Loucy (cell line): ENCODE data around the gene NBL1.

Source experiments
- H2AFZ ChIP-seq: fragments of 200-600 bp; sonication (generic); 2 replicates; pipeline ENCODE4 v1.6.0; 2016; ENCODE audit warnings: antibody characterized with exemption, mild to moderate bottlenecking, low read length, moderate library complexity
- H3F3A ChIP-seq: fragments of 200-600 bp; 2 replicates; pipeline ENCODE4 v1.6.0; 2016; ENCODE audit warnings: antibody characterized with exemption, low read depth, mild to moderate bottlenecking
- H3K27me3 ChIP-seq: fragments of 200-600 bp; sonication (generic); 2 replicates; pipeline ENCODE4 v1.6.1; 2014; ENCODE audit warnings: low read length, mild to moderate bottlenecking; ENCODE audit not compliant: insufficient read depth, poor library complexity, severe bottlenecking
- H3K36me3 ChIP-seq: fragments of 200-600 bp; sonication (generic); 2 replicates; pipeline ENCODE4 v1.6.1; 2016; ENCODE audit warnings: low read length; ENCODE audit not compliant: insufficient read depth
- H3K4me1 ChIP-seq: fragments of 200-600 bp; sonication (generic); 2 replicates; pipeline ENCODE4 v1.5.1; 2014; ENCODE audit warnings: low read length, mild to moderate bottlenecking; ENCODE audit not compliant: insufficient read depth, poor library complexity, severe bottlenecking
- H3K4me2 ChIP-seq: fragments of 200-600 bp; sonication (generic); 2 replicates; pipeline ENCODE4 v1.6.0; 2014; ENCODE audit warnings: antibody characterized with exemption, low read length, low read depth, mild to moderate bottlenecking; ENCODE audit not compliant: poor library complexity, severe bottlenecking
- H3K4me3 ChIP-seq: fragments of 200-600 bp; sonication (generic); 2 replicates; pipeline ENCODE4 v1.5.1; 2014; ENCODE audit warnings: low read length, mild to moderate bottlenecking, mixed read lengths; ENCODE audit not compliant: poor library complexity, severe bottlenecking
- H3K79me2 ChIP-seq: fragments of 200-600 bp; sonication (generic); 2 replicates; pipeline ENCODE4 v1.6.1; 2014; ENCODE audit warnings: low read length; ENCODE audit not compliant: insufficient read depth
- H3K9ac ChIP-seq: fragments of 200-600 bp; sonication (generic); 2 replicates; pipeline ENCODE4 v1.6.0; 2014; ENCODE audit warnings: mild to moderate bottlenecking, low read depth, low read length, moderate library complexity; ENCODE audit not compliant: poor library complexity, severe bottlenecking
- H3K9me2 ChIP-seq: fragments of 200-600 bp; sonication (generic); replicated peaks from 2 replicates; pipeline ENCODE4 v1.6.1; 2016; ENCODE audit warnings: low read depth, low read length, mixed read lengths
- H3K9me3 ChIP-seq: fragments of 200-600 bp; sonication (generic); 2 replicates; pipeline ENCODE4 v1.6.1; 2014; ENCODE audit warnings: mild to moderate bottlenecking, antibody characterized with exemption, low read length, low read depth; ENCODE audit not compliant: insufficient read depth
- H4K20me1 ChIP-seq: fragments of 200-600 bp; sonication (generic); 2 replicates; pipeline ENCODE4 v1.6.0; 2014; ENCODE audit warnings: antibody characterized with exemption, low read length, mild to moderate bottlenecking; ENCODE audit not compliant: insufficient read depth, poor library complexity, severe bottlenecking
- EZH2phosphoT487 ChIP-seq: fragments of 200-600 bp; IDR thresholded peaks from 2 replicates; pipeline ENCODE4 v1.6.1; 2018; ENCODE audit warnings: antibody characterized with exemption, mild to moderate bottlenecking, moderate library complexity, borderline replicate concordance
- TF ChIP-seq, protein P1 (sequence below): fragments of 200-600 bp; sonication (generic); conservative IDR thresholded peaks from 2 replicates; pipeline ENCODE4 v1.5.1; 2014; ENCODE audit warnings: mild to moderate bottlenecking, antibody characterized with exemption, low read length

The NBL1 gene

GRCh38 chr1:19696820-19697219, 52.7 kb downstream of the NBL1 start:
- H3K9me3 ChIP-seq: no peaks in the 10 kb centered on the region
- H3K27me3 ChIP-seq: no peaks in the 10 kb centered on the region
- no peaks in the 10 kb centered on the region for H3F3A ChIP-seq
- no peaks in the 10 kb centered on the region for H3K79me2 ChIP-seq
- H3K9me2 ChIP-seq: no peaks in the 10 kb centered on the region
- no peak overlapping the region for H3K9ac ChIP-seq
- H3K4me1 ChIP-seq: no peaks in the 10 kb centered on the region
- H3K36me3 ChIP-seq: no peaks in the 10 kb centered on the region
- no peak overlapping the region for H3K4me2 ChIP-seq
- H2AFZ ChIP-seq: no peak overlapping the region
- no peak overlapping the region for H3K4me3 ChIP-seq
- TF ChIP-seq, protein P1, sequence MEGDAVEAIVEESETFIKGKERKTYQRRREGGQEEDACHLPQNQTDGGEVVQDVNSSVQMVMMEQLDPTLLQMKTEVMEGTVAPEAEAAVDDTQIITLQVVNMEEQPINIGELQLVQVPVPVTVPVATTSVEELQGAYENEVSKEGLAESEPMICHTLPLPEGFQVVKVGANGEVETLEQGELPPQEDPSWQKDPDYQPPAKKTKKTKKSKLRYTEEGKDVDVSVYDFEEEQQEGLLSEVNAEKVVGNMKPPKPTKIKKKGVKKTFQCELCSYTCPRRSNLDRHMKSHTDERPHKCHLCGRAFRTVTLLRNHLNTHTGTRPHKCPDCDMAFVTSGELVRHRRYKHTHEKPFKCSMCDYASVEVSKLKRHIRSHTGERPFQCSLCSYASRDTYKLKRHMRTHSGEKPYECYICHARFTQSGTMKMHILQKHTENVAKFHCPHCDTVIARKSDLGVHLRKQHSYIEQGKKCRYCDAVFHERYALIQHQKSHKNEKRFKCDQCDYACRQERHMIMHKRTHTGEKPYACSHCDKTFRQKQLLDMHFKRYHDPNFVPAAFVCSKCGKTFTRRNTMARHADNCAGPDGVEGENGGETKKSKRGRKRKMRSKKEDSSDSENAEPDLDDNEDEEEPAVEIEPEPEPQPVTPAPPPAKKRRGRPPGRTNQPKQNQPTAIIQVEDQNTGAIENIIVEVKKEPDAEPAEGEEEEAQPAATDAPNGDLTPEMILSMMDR: no peak
- H4K20me1 ChIP-seq: no peaks in the 10 kb centered on the region

- no peaks in the 10 kb centered on the region for H3F3A ChIP-seq
- H3K4me1 ChIP-seq: no peaks in the 10 kb centered on the region
- no peak overlapping the region for H3K4me3 ChIP-seq
- H3K9ac ChIP-seq: no peak overlapping the region
- no peaks in the 10 kb centered on the region for H3K9me3 ChIP-seq
- H3K79me2 ChIP-seq: no peaks in the 10 kb centered on the region
- TF ChIP-seq, protein P1: no peak
- TF ChIP-seq EZH2phosphoT487: no peak
- no peak overlapping the region for H2AFZ ChIP-seq
- H3K4me2 ChIP-seq: no peak overlapping the region
- H3K9me2 ChIP-seq: no peaks in the 10 kb centered on the region
- H4K20me1 ChIP-seq: no peaks in the 10 kb centered on the region
- H3K27me3 ChIP-seq: no peaks in the 10 kb centered on the region
- H3K36me3 ChIP-seq: no peaks in the 10 kb centered on the region
Measured at GRCh38 chr1:19698181-19698580, 54.1 kb downstream of the NBL1 start.

DNA sequence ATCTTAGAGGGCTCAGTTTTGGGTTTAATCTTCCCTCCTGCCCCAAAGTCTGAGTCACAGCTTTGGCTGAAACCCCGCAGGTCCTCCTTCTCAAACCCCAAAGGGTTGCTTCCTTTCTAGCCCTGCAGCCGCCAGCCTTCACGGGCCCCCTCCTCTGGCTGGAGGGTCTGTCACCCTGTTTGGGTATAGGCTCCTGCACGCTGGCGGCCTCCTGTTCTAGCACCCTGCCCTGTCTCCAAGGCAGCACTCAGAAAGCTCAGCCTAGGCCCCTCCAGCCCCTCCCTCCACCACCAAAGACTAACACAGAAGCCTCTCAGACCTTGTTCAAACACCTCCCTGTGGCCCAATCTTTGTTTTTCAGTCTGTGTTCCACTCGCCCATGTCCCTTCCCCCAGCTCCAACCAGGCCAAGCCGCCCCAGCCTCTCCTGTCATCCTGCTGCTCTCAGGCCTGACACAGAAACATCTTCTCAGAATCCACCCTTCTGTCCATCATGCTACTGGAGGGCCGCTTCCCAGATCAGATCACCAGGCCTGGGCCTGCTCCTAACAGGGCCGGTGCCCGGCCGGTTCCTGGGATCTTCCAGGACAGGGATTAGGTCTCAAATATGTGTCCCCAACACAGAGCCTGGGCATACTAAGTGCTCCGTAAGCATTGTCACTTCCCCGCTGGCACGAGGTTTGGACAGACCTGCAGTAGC, 56.1 kb downstream of the NBL1 start:
- H3K4me3 ChIP-seq: no peak overlapping the region
- H3K36me3 ChIP-seq: no peaks in the 10 kb centered on the region
- H3K27me3 ChIP-seq: no peaks in the 10 kb centered on the region
- no peaks in the 10 kb centered on the region for H3F3A ChIP-seq
- H3K4me2 ChIP-seq: no peak overlapping the region
- H3K9me3 ChIP-seq: no peaks in the 10 kb centered on the region
- H2AFZ ChIP-seq: no peak overlapping the region
- no peak overlapping the region for H3K9ac ChIP-seq
- no peaks in the 10 kb centered on the region for H4K20me1 ChIP-seq
- no peaks in the 10 kb centered on the region for H3K79me2 ChIP-seq
- TF ChIP-seq EZH2phosphoT487: no peak
- TF ChIP-seq, protein P1: no peak
- no peaks in the 10 kb centered on the region for H3K4me1 ChIP-seq
- no peaks in the 10 kb centered on the region for H3K9me2 ChIP-seq
